K562 (cell line): ENCODE results near the gene MAN1B1. TPM values are rescaled to one million over a fixed set of nuclear protein-coding genes. Genes with fewer than 3 reads are reported as not detected.

ENCODE experiments used
- BMI1 ChIP-seq: fragments of 150-350 bp; IDR thresholded peaks from 2 replicates; pipeline ENCODE4 v1.6.1; 2014; ENCODE audit warnings: low read length
- CCAR2 ChIP-seq: fragments of 200-400 bp; formaldehyde crosslinking; IDR thresholded peaks from 2 replicates; pipeline ENCODE4 v1.6.1; 2017; ENCODE audit warnings: mild to moderate bottlenecking, low read depth, low read length
- CREB3L1 ChIP-seq: fragments of 450-650 bp; IDR thresholded peaks from 2 replicates; pipeline ENCODE4 v1.6.1; 2014; ENCODE audit warnings: low read depth, mild to moderate bottlenecking, moderate library complexity, borderline replicate concordance
- CREB5 ChIP-seq: fragments of 250-450 bp; sonication (Bioruptor Pico); IDR thresholded peaks from 2 replicates; pipeline ENCODE4 v1.5.0; 2020; ENCODE audit warnings: mild to moderate bottlenecking
- EWSR1 ChIP-seq: fragments of 450-650 bp; IDR thresholded peaks from 2 replicates; pipeline ENCODE4 v1.6.1; 2018; ENCODE audit warnings: borderline replicate concordance, mild to moderate bottlenecking, low read depth, moderate library complexity; ENCODE audit not compliant: partially characterized antibody
- FOXJ2 ChIP-seq: fragments of 200-800 bp; sonication (Bioruptor generic); IDR thresholded peaks from 2 replicates; pipeline ENCODE4 v1.6.1; 2016; ENCODE audit warnings: missing genetic modification characterization, missing compliant biosample characterization
- JUNB ChIP-seq: fragments of 450-650 bp; formaldehyde crosslinking; conservative IDR thresholded peaks from 2 replicates; pipeline ENCODE4 v1.4.0; 2020; ENCODE audit warnings: mild to moderate bottlenecking
- NFIC ChIP-seq: fragments of 450-650 bp; IDR thresholded peaks from 2 replicates; pipeline ENCODE4 v1.6.1; 2017; ENCODE audit warnings: mild to moderate bottlenecking, inconsistent platforms
- PKNOX1 ChIP-seq: fragments of 450-650 bp; IDR thresholded peaks from 2 replicates; pipeline ENCODE4 v1.6.1; 2016
- PRDM10 ChIP-seq: fragments of 450-650 bp; IDR thresholded peaks from 2 replicates; pipeline ENCODE4 v1.6.1; 2018; ENCODE audit not compliant: partially characterized antibody
- RBM17 ChIP-seq: fragments of 200-400 bp; formaldehyde crosslinking; IDR thresholded peaks from 2 replicates; pipeline ENCODE4 v1.6.1; 2017; ENCODE audit warnings: low read depth, mild to moderate bottlenecking, low read length, borderline replicate concordance
- RFX5 ChIP-seq: IDR thresholded peaks from 2 replicates; pipeline ENCODE4 v1.6.1; 2011; ENCODE audit warnings: low read depth, mild to moderate bottlenecking, improper control_type of control experiment, low read length
- RUNX1 ChIP-seq: sonication (generic); IDR thresholded peaks from 2 replicates; pipeline ENCODE4 v1.6.1; 2016; ENCODE audit warnings: antibody characterized with exemption, low read depth
- TCFL5 ChIP-seq: fragments of 250-450 bp; sonication (Bioruptor Pico); conservative IDR thresholded peaks from 2 replicates; pipeline ENCODE4 v1.6.1; 2021; ENCODE audit warnings: mild to moderate bottlenecking, moderate library complexity, matching md5 sums
- TSHZ1 ChIP-seq: fragments of 250-450 bp; sonication (Bioruptor Pico); IDR thresholded peaks from 2 replicates; pipeline ENCODE4 v1.4.0; 2020; ENCODE audit warnings: mild to moderate bottlenecking, moderate library complexity
- ZNF12 ChIP-seq: sonication (generic); formaldehyde crosslinking; IDR thresholded peaks from 2 replicates; pipeline ENCODE4 v1.4.0; 2020; ENCODE audit warnings: mild to moderate bottlenecking, missing genetic modification reagents
- polyA plus RNA-seq, 8 experiments: library from polyadenylated mRNA; depleted of rRNA in 4 of 8; stranded (reverse) in 5 of 8; unstranded in 3 of 8; fragments of >200 nt; fragmentation: Nextera tagmentation in 2 of 8; fragmentation: Illumina TruSeq in 1 of 8; extraction: Ambion mirVana in 2 of 8; extraction: Trizol in 1 of 8; gene quantifications; 2 replicates each; pipeline versions ENCODE4 v1.2.1 to v1.2.3, GENCODE V29; 2011 to 2014; ENCODE audit warnings: inconsistent platforms in 1 of 8, missing spikeins in 1 of 8
- total RNA-seq, 7 experiments: library from RNA; depleted of rRNA in 6 of 7; stranded (reverse); fragments of >200 nt in 6 of 7; fragmentation: Illumina TruSeq in 2 of 7; extraction: Trizol in 2 of 7; gene quantifications; 2 replicates each; pipeline versions ENCODE4 v1.2.1 to v1.2.3, GENCODE V29; 2011 to 2021; ENCODE audit warnings: low replicate concordance in 1 of 7

The MAN1B1 gene
- total and polyA plus RNA-seq, 9 of the 15 experiments (the other 6 are each of a cell fraction or from before 2014, with no cell fraction given), result 0.55 to 36.6 (median 27.3) TPM

- no peak for TF ChIP-seq RBM17
- TF ChIP-seq RUNX1, result no peak
- no peak for TF ChIP-seq BMI1
- 0 out of 2 replicates have a peak, but pooled peaks have one; percentile 22 for TF ChIP-seq FOXJ2 (tag)
- no peak for TF ChIP-seq PKNOX1
- TF ChIP-seq RFX5, result no peak
- no peak for TF ChIP-seq TSHZ1
- TF ChIP-seq CCAR2, result no peak
- no peak for TF ChIP-seq PRDM10
- 0 out of 2 replicates have a peak, but pooled peaks have one; percentile 7 for TF ChIP-seq NFIC
- no peak for TF ChIP-seq TCFL5
- TF ChIP-seq EWSR1, result no peak
- 0 out of 2 replicates have a peak, but pooled peaks have one; percentile 34 for TF ChIP-seq CREB3L1
- TF ChIP-seq CREB5 (CRISPR knock-in tag), result no peak
- no peak for TF ChIP-seq JUNB (CRISPR knock-in tag)
- no peak for TF ChIP-seq ZNF12 (CRISPR knock-in tag)
Observed at GRCh38 chr9:137114613-137115393, 28.0 kb downstream of the MAN1B1 start, which contains the start of gene DPP7 (continued).
